K562 (cell line): Measurements from ENCODE around the gene ATP13A2. TPM values are rescaled to one million over a fixed set of nuclear protein-coding genes. Genes with fewer than 3 reads are reported as not detected.

ENCODE experiments used
- ADNP ChIP-seq: fragments of 200-800 bp; sonication (Bioruptor generic); IDR thresholded peaks from 2 replicates; pipeline ENCODE4 v1.6.1; 2016; ENCODE audit warnings: missing genetic modification characterization, missing compliant biosample characterization
- CBX8 ChIP-seq: fragments of 200-600 bp; sonication (generic); IDR thresholded peaks from 2 replicates; pipeline ENCODE4 v1.6.1; 2012; ENCODE audit warnings: borderline replicate concordance, mixed run types, low read depth, mild to moderate bottlenecking, moderate library complexity, mixed read lengths, low read length, control low read depth, inconsistent platforms; ENCODE audit not compliant: poor library complexity, severe bottlenecking; ENCODE audit errors: extremely low read depth
- CHCHD3 ChIP-seq: fragments of 250-450 bp; sonication (Bioruptor Pico); IDR thresholded peaks from 2 replicates; pipeline ENCODE4 v2.1.2; 2022; ENCODE audit warnings: mild to moderate bottlenecking
- CSDE1 ChIP-seq, 2 experiments: fragments of 450-650 bp; IDR thresholded peaks; 2 replicates each; pipeline ENCODE4 v1.6.1; 2016; ENCODE audit warnings: mild to moderate bottlenecking in 1 of 2
- CXXC5 ChIP-seq: fragments of 250-450 bp; sonication (Bioruptor Pico); IDR thresholded peaks from 2 replicates; pipeline ENCODE4 v1.8.0; 2022; ENCODE audit warnings: inconsistent platforms, mild to moderate bottlenecking, moderate library complexity
- DDX20 ChIP-seq: fragments of 450-650 bp; IDR thresholded peaks from 2 replicates; pipeline ENCODE4 v1.6.1; 2016; ENCODE audit warnings: missing genetic modification characterization, low read depth, mild to moderate bottlenecking, missing compliant biosample characterization, moderate library complexity
- ELF1 ChIP-seq: fragments of 200-800 bp; sonication (Bioruptor generic); IDR thresholded peaks from 2 replicates; pipeline ENCODE4 v1.6.1; 2016; ENCODE audit warnings: missing genetic modification characterization, missing compliant biosample characterization
- HEY1 ChIP-seq: fragments of 250-450 bp; sonication (Bioruptor Pico); IDR thresholded peaks from 2 replicates; pipeline ENCODE4 v1.5.0; 2020; ENCODE audit warnings: mild to moderate bottlenecking, moderate library complexity, borderline replicate concordance
- MEIS2 ChIP-seq: fragments of 450-650 bp; IDR thresholded peaks from 2 replicates; pipeline ENCODE4 v1.6.1; 2014; ENCODE audit warnings: mild to moderate bottlenecking; ENCODE audit not compliant: partially characterized antibody
- NFE2L1 ChIP-seq: fragments of 450-650 bp; IDR thresholded peaks from 2 replicates; pipeline ENCODE4 v1.6.1; 2016; ENCODE audit warnings: missing genetic modification characterization, low read depth, mild to moderate bottlenecking, missing compliant biosample characterization, moderate library complexity, borderline replicate concordance
- SPI1 ChIP-seq: IDR thresholded peaks from 2 replicates; pipeline ENCODE4 v1.6.1; 2011; ENCODE audit warnings: low read depth, low read length, control low read depth, borderline replicate concordance
- SREBF1 ChIP-seq: fragments of 150-350 bp; IDR thresholded peaks from 2 replicates; pipeline ENCODE4 v1.6.1; 2014; ENCODE audit warnings: antibody characterized with exemption, low read depth, low read length, borderline replicate concordance
- TFAP4 ChIP-seq: sonication (generic); formaldehyde crosslinking; IDR thresholded peaks from 2 replicates; pipeline ENCODE4 v1.8.0; 2022; ENCODE audit warnings: missing genetic modification reagents, mild to moderate bottlenecking, moderate library complexity, borderline replicate concordance
- UBTF ChIP-seq, 2 experiments: IDR thresholded peaks; 2 replicates each; pipeline ENCODE4 v1.6.1; 2012; ENCODE audit warnings: improper control_type of control experiment in 2 of 2, low read depth in 2 of 2, low read length in 2 of 2, borderline replicate concordance in 1 of 2
- ZNF239 ChIP-seq: fragments of 250-450 bp; sonication (Bioruptor Pico); IDR thresholded peaks from 2 replicates; pipeline ENCODE4 v1.4.0; 2020; ENCODE audit warnings: mild to moderate bottlenecking
- ZNF282 ChIP-seq: sonication (generic); formaldehyde crosslinking; IDR thresholded peaks from 2 replicates; pipeline ENCODE4 v1.8.1; 2023; ENCODE audit warnings: missing genetic modification reagents
- ZNF311 ChIP-seq: fragments of 250-450 bp; sonication (Bioruptor Pico); IDR thresholded peaks from 2 replicates; pipeline ENCODE4 v1.4.0; 2020; ENCODE audit warnings: mild to moderate bottlenecking, moderate library complexity
- ZNF561 ChIP-seq: fragments of 450-650 bp; formaldehyde crosslinking; conservative IDR thresholded peaks from 2 replicates; pipeline ENCODE4 v1.4.0; 2020; ENCODE audit warnings: mild to moderate bottlenecking, moderate library complexity
- ZNF75A ChIP-seq: fragments of 450-650 bp; formaldehyde crosslinking; IDR thresholded peaks from 2 replicates; pipeline ENCODE4 v1.4.0; 2020; ENCODE audit warnings: mild to moderate bottlenecking
- ZNF785 ChIP-seq: fragments of 250-450 bp; sonication (Bioruptor Pico); IDR thresholded peaks from 2 replicates; pipeline ENCODE4 v1.4.0; 2020; ENCODE audit warnings: mild to moderate bottlenecking
- polyA plus RNA-seq, 8 experiments: library from polyadenylated mRNA; depleted of rRNA in 4 of 8; stranded (reverse) in 5 of 8; unstranded in 3 of 8; fragments of >200 nt; fragmentation: Nextera tagmentation in 2 of 8; fragmentation: Illumina TruSeq in 1 of 8; extraction: Ambion mirVana in 2 of 8; extraction: Trizol in 1 of 8; gene quantifications; 2 replicates each; pipeline versions ENCODE4 v1.2.1 to v1.2.3, GENCODE V29; 2011 to 2014; ENCODE audit warnings: inconsistent platforms in 1 of 8, missing spikeins in 1 of 8
- total RNA-seq, 7 experiments: library from RNA; depleted of rRNA in 6 of 7; stranded (reverse); fragments of >200 nt in 6 of 7; fragmentation: Illumina TruSeq in 2 of 7; extraction: Trizol in 2 of 7; gene quantifications; 2 replicates each; pipeline versions ENCODE4 v1.2.1 to v1.2.3, GENCODE V29; 2011 to 2021; ENCODE audit warnings: low replicate concordance in 1 of 7
- TF ChIP-seq, protein P1 (sequence below), 2 experiments: IDR thresholded peaks; 2 replicates each; pipeline ENCODE4 v1.6.1; 2011; ENCODE audit warnings: borderline replicate concordance in 1 of 2, control low read depth in 1 of 2, low read depth in 1 of 2, low read length in 1 of 2, mild to moderate bottlenecking in 1 of 2, mixed read lengths in 1 of 2, moderate library complexity in 1 of 2; ENCODE audit not compliant: insufficient read depth in 1 of 2, insufficient read length in 1 of 2, poor library complexity in 1 of 2, severe bottlenecking in 1 of 2; ENCODE audit errors: extremely low read depth in 1 of 2
- TF ChIP-seq, protein P2 (sequence below): fragments of 450-650 bp; IDR thresholded peaks from 2 replicates; pipeline ENCODE4 v1.6.1; 2016; ENCODE audit warnings: low read depth, mild to moderate bottlenecking, moderate library complexity

The ATP13A2 gene
- total and polyA plus RNA-seq, 9 of the 15 experiments (the other 6 are each of a cell fraction or from before 2014, with no cell fraction given), result 0.36 to 56.3 (median 16.3) TPM

DNA sequence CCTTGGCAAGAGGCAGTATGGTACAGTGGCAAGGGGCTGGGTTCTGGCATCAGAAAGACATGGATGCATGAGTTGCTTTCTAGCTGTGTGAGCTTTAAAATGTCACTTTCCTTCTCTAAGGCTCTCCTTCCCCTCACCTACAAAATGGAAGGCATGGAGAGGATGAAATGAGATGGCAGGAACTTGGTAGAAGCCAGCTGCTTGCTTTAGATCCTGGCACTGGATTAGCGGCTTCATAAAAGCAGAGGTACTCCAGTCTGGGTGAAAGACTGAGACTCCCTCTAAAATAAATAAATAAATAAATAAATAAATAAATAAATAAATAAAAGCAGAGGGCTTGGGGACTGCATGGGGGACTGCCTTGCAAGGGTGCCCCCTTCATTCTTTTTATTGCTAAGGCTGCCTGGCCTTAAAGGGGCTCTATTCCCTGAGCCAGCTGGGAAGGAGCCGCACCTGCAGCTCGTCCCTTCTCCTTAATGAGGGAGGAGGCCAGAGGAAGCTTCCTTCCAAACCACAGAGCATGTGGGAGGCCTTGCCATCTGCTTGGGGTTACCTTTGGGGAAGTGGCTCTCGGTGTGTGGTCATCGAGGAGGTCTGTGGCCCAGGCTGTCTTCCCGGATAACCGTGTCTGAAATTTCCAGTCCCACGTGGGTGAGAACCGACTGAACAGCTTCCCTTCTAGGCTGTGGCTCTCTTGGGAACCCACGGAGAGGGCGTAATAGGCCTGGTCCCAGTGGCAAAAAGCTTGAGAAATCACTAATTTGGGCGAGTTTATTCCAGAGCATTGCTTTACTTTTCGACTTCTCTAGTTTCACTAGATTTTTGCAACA, 2.0 kb upstream of the ATP13A2 start (continued):
- TF ChIP-seq NFE2L1, result no peak
- TF ChIP-seq CSDE1 (IDR thresholded peaks at IDR 0.05), result no peak
- no peak for TF ChIP-seq HEY1 (CRISPR knock-in tag)
- no peak for TF ChIP-seq CBX8
- TF ChIP-seq ELF1 (tag), result no peak
- no peak for TF ChIP-seq SREBF1
- TF ChIP-seq SPI1, result peak; percentile 95
- no peak for TF ChIP-seq ZNF282
- TF ChIP-seq ZNF239 (CRISPR knock-in tag), result no peak
- no peak for TF ChIP-seq CHCHD3
- no peak for TF ChIP-seq ZNF561
- TF ChIP-seq, protein P1, sequence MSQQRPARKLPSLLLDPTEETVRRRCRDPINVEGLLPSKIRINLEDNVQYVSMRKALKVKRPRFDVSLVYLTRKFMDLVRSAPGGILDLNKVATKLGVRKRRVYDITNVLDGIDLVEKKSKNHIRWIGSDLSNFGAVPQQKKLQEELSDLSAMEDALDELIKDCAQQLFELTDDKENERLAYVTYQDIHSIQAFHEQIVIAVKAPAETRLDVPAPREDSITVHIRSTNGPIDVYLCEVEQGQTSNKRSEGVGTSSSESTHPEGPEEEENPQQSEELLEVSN (IDR thresholded peaks at IDR 0.05; ENCODE audit: borderline replicate concordance in 1 of 2, extremely low read depth in 1 of 2, insufficient read depth in 1 of 2, insufficient read length in 1 of 2, low read depth in 1 of 2, low read length in 1 of 2, poor library complexity in 1 of 2, severe bottlenecking in 1 of 2), result peak in 1 of 2 experiments; percentile 20
- TF ChIP-seq TFAP4, result peak; percentile 82
- TF ChIP-seq ADNP (tag), result no peak
- TF ChIP-seq, protein P2, sequence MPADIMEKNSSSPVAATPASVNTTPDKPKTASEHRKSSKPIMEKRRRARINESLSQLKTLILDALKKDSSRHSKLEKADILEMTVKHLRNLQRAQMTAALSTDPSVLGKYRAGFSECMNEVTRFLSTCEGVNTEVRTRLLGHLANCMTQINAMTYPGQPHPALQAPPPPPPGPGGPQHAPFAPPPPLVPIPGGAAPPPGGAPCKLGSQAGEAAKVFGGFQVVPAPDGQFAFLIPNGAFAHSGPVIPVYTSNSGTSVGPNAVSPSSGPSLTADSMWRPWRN, result 0 out of 2 replicates have a peak, but pooled peaks have one; percentile 44
- TF ChIP-seq CXXC5 (CRISPR knock-in tag), result no peak
- TF ChIP-seq ZNF311 (CRISPR knock-in tag), result no peak
- no peak for TF ChIP-seq ZNF75A (CRISPR knock-in tag)
- no peak for TF ChIP-seq ZNF785 (CRISPR knock-in tag)
- no peak for TF ChIP-seq MEIS2
- peak; percentile 64 to 90; a peak in 2 of 4 replicates for TF ChIP-seq UBTF (IDR thresholded peaks at IDR 0.05; ENCODE audit: borderline replicate concordance in 1 of 2, low read depth in 2 of 2, low read length in 2 of 2)
- TF ChIP-seq DDX20 (tag), result no peak
